Measurements from ENCODE around the gene C14orf132. TPM values are rescaled to one million over a fixed set of nuclear protein-coding genes. Genes with fewer than 3 reads are reported as not detected.

Gene C14orf132
- total RNA-seq, 1 donor from 2014 or later = 38.2 TPM

DNA sequence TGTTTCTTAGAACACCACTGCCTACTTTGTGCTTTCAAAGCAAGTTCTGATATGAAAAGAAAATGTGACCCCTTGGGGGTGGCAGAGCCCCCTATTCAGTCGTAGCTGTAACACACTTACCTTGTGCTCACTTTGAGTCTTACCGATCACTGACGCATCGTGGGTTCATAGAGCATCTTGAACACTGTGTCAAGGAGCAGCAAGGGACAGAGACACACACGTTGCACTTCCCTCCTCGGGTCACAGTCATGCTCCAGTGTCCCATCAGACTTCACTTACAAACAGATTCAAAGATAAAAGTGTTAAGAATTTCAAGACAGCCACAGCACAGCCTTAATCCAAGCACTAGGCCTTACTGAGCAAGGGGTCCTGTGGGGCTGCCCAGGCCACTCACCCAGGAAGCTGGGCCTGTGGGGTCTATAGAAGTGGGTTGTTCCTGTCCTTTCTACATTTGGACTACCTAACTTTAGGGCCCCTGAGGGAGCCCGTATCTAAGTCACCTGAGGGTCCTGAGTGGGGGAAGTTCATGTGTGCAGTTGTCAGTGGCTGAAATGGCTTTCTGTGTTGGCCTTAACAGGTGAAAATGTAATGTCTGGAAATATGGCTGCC lies 90.1 kb downstream of the C14orf132 start:
- no peak overlapping the region for H3K4me3 Mint-ChIP-seq
- H3K27ac Mint-ChIP-seq (ENCODE audit: unreplicated experiment) = no peak overlapping the region
- DNase-seq (ENCODE audit: low read depth, low spot score) = no peak
- peaks cover 9% of the 10 kb centered on the region for H3K27me3 Mint-ChIP-seq (ENCODE audit: low read depth)
- H3K36me3 Mint-ChIP-seq (ENCODE audit: low read depth) = no peaks in the 10 kb centered on the region
- no peaks in the 10 kb centered on the region for H3K4me1 Mint-ChIP-seq
- peaks cover 6% of the 10 kb centered on the region for H3K9me3 Mint-ChIP-seq
- TF ChIP-seq, protein P1, sequence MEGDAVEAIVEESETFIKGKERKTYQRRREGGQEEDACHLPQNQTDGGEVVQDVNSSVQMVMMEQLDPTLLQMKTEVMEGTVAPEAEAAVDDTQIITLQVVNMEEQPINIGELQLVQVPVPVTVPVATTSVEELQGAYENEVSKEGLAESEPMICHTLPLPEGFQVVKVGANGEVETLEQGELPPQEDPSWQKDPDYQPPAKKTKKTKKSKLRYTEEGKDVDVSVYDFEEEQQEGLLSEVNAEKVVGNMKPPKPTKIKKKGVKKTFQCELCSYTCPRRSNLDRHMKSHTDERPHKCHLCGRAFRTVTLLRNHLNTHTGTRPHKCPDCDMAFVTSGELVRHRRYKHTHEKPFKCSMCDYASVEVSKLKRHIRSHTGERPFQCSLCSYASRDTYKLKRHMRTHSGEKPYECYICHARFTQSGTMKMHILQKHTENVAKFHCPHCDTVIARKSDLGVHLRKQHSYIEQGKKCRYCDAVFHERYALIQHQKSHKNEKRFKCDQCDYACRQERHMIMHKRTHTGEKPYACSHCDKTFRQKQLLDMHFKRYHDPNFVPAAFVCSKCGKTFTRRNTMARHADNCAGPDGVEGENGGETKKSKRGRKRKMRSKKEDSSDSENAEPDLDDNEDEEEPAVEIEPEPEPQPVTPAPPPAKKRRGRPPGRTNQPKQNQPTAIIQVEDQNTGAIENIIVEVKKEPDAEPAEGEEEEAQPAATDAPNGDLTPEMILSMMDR (conservative IDR thresholded peaks at IDR 0.05) = no peak

DNA sequence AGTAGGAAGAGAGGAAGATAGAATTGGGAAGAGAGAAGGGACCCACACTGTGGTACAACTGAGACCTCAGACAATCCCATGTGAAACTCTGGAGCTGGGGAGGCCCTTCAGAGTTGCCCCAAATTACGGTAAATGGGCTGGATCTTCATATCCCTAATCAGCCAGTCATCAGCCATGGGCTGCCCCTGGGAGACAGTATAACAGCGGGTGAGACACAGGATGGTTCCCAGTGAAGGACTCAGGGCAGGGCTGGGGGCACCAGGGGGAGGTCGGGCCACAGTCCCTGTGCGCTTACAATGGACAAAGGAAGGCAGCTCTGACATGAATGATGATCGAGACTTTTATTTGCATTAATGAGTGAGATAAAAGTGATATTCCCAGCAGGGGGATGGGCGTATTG lies 91.2 kb downstream of the C14orf132 start:
- DNase-seq (ENCODE audit: low read depth, low spot score) = no peak
- H3K36me3 Mint-ChIP-seq (ENCODE audit: low read depth) = no peaks in the 10 kb centered on the region
- H3K4me1 Mint-ChIP-seq = no peaks in the 10 kb centered on the region
- TF ChIP-seq, protein P1 (conservative IDR thresholded peaks at IDR 0.05) = no peak
- peaks cover 6% of the 10 kb centered on the region for H3K9me3 Mint-ChIP-seq
- H3K27ac Mint-ChIP-seq (ENCODE audit: unreplicated experiment) = no peak overlapping the region
- peaks cover 9% of the 10 kb centered on the region for H3K27me3 Mint-ChIP-seq (ENCODE audit: low read depth)
- H3K4me3 Mint-ChIP-seq = no peak overlapping the region

DNA sequence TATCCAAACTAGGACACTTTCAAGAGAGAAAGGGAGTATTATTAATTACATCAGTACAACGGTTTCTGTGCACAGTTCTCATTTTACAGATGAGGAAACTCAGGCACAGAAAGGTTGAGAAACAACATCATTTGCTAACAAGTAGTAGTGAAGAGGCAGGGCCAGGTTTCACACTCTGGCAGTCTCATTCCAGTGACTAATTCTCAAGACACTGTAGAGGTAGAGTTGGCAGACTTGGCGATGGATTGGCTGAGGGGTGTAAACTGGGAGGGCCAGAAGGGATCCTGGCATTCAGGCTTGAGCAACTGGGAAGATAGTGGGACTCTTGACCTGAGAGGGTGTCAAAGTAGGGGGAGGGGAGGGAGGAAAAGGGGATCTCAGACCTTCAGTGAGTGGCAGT lies 91.7 kb downstream of the C14orf132 start:
- TF ChIP-seq, protein P1 (conservative IDR thresholded peaks at IDR 0.05) = no peak
- Mint-ChIP-seq H3K27ac (ENCODE audit: unreplicated experiment) (no peak overlapping the region), H3K36me3 (ENCODE audit: low read depth) (no peaks in the 10 kb centered on the region), H3K4me3 (no peak overlapping the region), H3K9me3 (peaks cover 6% of the 10 kb centered on the region), H3K27me3 (ENCODE audit: low read depth) (peaks cover 9% of the 10 kb centered on the region), H3K4me1 (no peaks in the 10 kb centered on the region)
- DNase-seq (ENCODE audit: low read depth, low spot score) = no peak

DNA sequence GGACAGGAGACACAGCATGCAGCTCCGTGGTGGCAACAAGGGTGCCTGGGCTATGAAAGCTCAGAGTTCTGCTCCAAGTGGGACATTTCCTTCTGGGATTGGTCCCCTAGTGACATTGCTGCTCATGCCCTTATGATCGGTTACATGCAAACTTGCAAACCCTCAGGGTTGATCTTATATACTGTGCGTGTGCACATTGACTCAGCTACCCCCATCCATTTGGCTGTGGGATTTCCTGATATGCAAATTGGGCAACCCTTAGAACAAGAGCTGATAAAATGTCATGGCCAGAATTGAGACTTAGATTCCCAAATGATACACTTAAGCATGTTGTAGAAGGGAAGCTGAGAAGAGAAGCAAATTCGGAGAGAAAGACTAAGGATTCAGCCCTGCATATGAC lies 92.7 kb downstream of the C14orf132 start:
- TF ChIP-seq, protein P1 (conservative IDR thresholded peaks at IDR 0.05) = no peak
- Mint-ChIP-seq H3K4me3 (no peak overlapping the region), H3K4me1 (no peaks in the 10 kb centered on the region), H3K36me3 (ENCODE audit: low read depth) (no peaks in the 10 kb centered on the region), H3K27me3 (ENCODE audit: low read depth) (peaks cover 9% of the 10 kb centered on the region), H3K27ac (ENCODE audit: unreplicated experiment) (no peak overlapping the region), H3K9me3 (peaks cover 6% of the 10 kb centered on the region)
- no peak for DNase-seq (ENCODE audit: low read depth, low spot score)

DNA sequence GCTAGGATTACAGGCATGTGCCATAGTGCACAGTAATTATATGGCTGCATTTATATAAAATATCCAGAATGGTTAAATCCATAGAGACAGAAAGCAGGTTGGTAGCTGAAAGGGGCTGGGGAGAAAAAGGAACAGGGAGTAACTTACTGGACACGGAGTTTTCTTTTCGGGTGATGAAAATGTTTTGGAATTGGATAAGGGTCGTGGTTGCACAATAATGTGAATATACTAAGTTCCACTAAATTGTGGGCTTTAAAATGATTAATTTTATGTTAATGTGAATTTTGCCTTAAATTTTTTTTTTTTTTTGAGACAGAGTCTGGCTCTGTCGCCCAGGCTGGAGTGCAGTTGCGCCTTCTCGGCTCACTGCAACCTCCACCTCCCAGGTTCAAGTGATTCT lies 95.3 kb downstream of the C14orf132 start:
- TF ChIP-seq, protein P1 (conservative IDR thresholded peaks at IDR 0.05) = no peak
- peaks cover 13% of the 10 kb centered on the region for H3K9me3 Mint-ChIP-seq
- H3K4me1 Mint-ChIP-seq = no peaks in the 10 kb centered on the region
- no peak overlapping the region for H3K4me3 Mint-ChIP-seq
- H3K36me3 Mint-ChIP-seq (ENCODE audit: low read depth) = no peaks in the 10 kb centered on the region
- no peak overlapping the region for H3K27ac Mint-ChIP-seq (ENCODE audit: unreplicated experiment)
- H3K27me3 Mint-ChIP-seq (ENCODE audit: low read depth) = peaks cover 11% of the 10 kb centered on the region
- DNase-seq (ENCODE audit: low read depth, low spot score) = no peak
